ENCODE measurements around the gene PDGFA.

- no peak for TF ChIP-seq POLR2A (IDR thresholded peaks at IDR 0.05)
- TF ChIP-seq CTCF (IDR thresholded peaks at IDR 0.05), result no peak
Observed at GRCh38 chr7:453597-454306, 65.9 kb downstream of the PDGFA start.

Data from esophagus squamous epithelium (tissue), 4 donors.